Activated CD4-positive, alpha-beta T cell treated with anti-CD3 and anti-CD28 coated beads for 36 hours (primary cell): ENCODE measurements around the gene KLF7. TPM values are rescaled to one million over a fixed set of nuclear protein-coding genes. Genes with fewer than 3 reads are reported as not detected.

Experiments used
- ATAC-seq: fragments of 200-7000 bp; cut with Tn5 transposase; one replicate; pipeline ENCODE4 v1.10.0; 2021; ENCODE audit warnings: mild to moderate bottlenecking, moderate library complexity
- CTCF ChIA-PET: fragments of 350-600 bp; sonication (Branson Sonifier 250); formaldehyde crosslinking; loops from one replicate; lab custom pipeline; 2021; ENCODE audit warnings: antibody characterized with exemption; lab: Charles Lee
- POLR2A ChIA-PET: fragments of 350-600 bp; sonication (Branson Sonifier 250); formaldehyde crosslinking; loops from one replicate; lab custom pipeline; 2021; ENCODE audit warnings: antibody characterized with exemption, inconsistent platforms; lab: Charles Lee
- DNase-seq: peaks from one replicate; pipeline ENCODE4 v3.0.0-alpha.2; 2020
- H3K27ac Mint-ChIP-seq: one replicate; pipeline ENCODE4 v1.8.0; 2021; ENCODE audit warnings: mixed read lengths
- H3K27me3 Mint-ChIP-seq: one replicate; pipeline ENCODE4 v1.8.0; 2021; ENCODE audit warnings: mixed read lengths
- H3K36me3 Mint-ChIP-seq: one replicate; pipeline ENCODE4 v1.8.0; 2021; ENCODE audit warnings: low read depth, mixed read lengths
- H3K4me1 Mint-ChIP-seq: one replicate; pipeline ENCODE4 v1.8.0; 2021; ENCODE audit warnings: mixed read lengths
- H3K4me3 Mint-ChIP-seq: one replicate; pipeline ENCODE4 v1.8.0; 2021; ENCODE audit warnings: mild to moderate bottlenecking, moderate library complexity, mixed read lengths
- H3K9me3 Mint-ChIP-seq: one replicate; pipeline ENCODE4 v1.8.0; 2021; ENCODE audit warnings: low read depth, mixed read lengths
- intact Hi-C, 2 experiments: fragments of 100-400 bp; cut with DNase I in 1 of 2; cut with micrococcal nuclease in 1 of 2; formaldehyde crosslinking; loops; one replicate each; pipeline versions ENCODE4 v1.14.2 to v1.15.1; 2022 to 2024; cut with DNase I, micrococcal nuclease
- total RNA-seq, 2 experiments: library from RNA; stranded (reverse); gene quantifications; one replicate each; pipeline ENCODE4 v1.2.3, GENCODE V29; 2021

KLF7 gene
- total RNA-seq, 2 experiments from 2014 or later = 21.9 to 32.7 TPM

DNA sequence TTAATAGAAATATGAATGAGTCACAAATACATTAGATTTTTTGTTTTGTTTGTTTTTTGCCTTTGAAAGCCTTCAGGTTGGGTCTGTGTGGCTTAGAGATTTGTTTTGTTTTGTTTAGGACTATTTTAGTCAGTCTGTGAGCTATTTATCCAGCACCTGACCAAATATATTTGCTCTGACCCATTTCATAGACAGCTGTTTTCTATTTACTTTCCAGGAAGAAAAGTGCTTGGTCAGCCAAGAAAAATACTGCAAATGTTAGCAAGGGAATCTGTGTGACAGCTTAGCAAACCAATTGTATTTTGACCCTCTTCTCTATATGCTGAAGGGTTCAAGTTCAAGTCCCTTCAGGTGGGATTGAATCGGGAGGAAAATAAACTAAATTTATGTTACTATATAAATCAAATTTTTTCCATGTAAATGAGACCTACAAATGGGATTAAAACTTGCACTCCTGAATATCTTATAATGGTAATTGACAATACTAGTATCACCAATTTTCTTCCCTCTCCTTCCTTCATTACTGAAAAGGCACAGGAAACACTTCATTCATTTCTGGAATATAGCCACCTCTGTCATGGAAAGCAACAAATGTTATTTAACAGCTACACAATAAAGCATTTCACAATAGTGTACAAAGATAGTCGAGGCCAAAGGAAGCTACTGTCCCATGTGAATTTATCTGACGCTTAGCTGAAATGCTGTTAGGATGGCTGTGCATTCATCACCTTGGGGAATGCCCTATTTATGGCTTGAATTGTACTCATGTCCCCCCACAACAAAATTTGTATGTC lies 23.1 kb upstream of the KLF7 start:
- intact Hi-C loops = no loop called here
- no peak overlapping the region for H3K27ac Mint-ChIP-seq

DNA sequence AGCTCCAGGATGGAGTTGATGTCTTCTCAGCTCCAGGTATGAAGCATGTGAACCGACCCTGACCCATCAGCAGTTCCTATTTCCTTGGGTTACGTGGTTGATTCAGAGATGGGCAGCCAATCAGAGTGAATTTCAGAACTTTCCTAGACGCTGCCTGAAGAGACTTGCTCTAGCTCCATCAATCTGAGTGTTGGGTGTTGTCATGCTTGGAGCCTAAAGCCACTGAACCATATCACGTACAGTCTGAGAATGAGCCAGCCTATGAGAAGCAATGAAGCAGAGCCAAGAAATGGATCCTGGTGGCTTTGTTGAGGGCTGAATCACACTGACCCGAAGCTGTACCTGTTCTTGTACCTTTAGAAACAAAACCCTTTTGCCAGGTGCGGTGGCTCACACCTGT lies 19.6 kb upstream of the KLF7 start:
- ChIA-PET CTCF (interaction anchor here (1.3 kb wide), 1 partner anchor 17 kb away, joined by 3 read pairs; no protein-coding TSS in a partner anchor), POLR2A (interaction anchor here (0.7 kb wide), 1 partner anchor 29 kb away, joined by 6 read pairs; no protein-coding TSS in a partner anchor)
- peaks cover 7% of the 10 kb centered on the region for H3K4me1 Mint-ChIP-seq

More for the DNA sequence above, 23.1 kb upstream of the KLF7 start:
- Mint-ChIP-seq H3K4me1 (peaks cover 12% of the 10 kb centered on the region), H3K4me3 (no peak overlapping the region), H3K27me3 (no peaks in the 10 kb centered on the region), H3K36me3 (no peaks in the 10 kb centered on the region), H3K9me3 (peaks cover 10% of the 10 kb centered on the region)
- CTCF ChIA-PET = interaction anchor here (1.0 to 1.2 kb wide), 3 partner anchors 10 to 140 kb away, joined by 3 to 4 read pairs (median 3); no protein-coding TSS in a partner anchor
- POLR2A ChIA-PET = no interaction called here
- ATAC-seq (no peak), DNase-seq (no peak)

DNA sequence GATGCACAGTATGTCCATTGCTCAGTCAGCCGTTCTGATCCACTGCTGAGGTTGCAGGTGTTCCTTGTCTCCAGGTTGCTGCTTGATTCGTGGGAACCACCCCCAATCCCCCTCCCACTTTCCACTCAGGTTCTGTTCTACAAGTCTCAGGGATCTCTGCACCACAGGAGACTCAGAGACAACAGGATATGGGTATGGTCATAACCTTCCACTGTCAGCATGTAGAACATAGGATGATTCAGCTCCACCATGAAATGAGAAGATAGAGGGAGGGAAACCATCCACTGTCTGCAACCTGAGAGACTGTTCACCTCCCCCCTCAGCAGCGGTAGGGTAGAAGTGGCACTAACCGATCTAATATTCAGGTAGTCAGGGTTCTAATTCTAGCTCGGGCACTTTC lies 19.0 kb upstream of the KLF7 start:
- no peak overlapping the region for H3K27ac Mint-ChIP-seq
- H3K36me3 Mint-ChIP-seq = no peaks in the 10 kb centered on the region
- no peaks in the 10 kb centered on the region for H3K27me3 Mint-ChIP-seq
- CTCF ChIA-PET = interaction anchor here (1.3 kb wide), 1 partner anchor 17 kb away, joined by 3 read pairs; no protein-coding TSS in a partner anchor
- intact Hi-C loops = no loop called here
- DNase-seq = peak; percentile 26
- no peak overlapping the region for H3K4me3 Mint-ChIP-seq
- H3K9me3 Mint-ChIP-seq = peaks cover 10% of the 10 kb centered on the region
- peak; percentile 97 for ATAC-seq
- peaks cover 7% of the 10 kb centered on the region for H3K4me1 Mint-ChIP-seq
- POLR2A ChIA-PET = interaction anchor here (0.6 to 0.7 kb wide), 2 partner anchors 28 to 37 kb away, joined by 6 read pairs; no protein-coding TSS in a partner anchor

More for the DNA sequence above, 19.6 kb upstream of the KLF7 start:
- H3K4me3 Mint-ChIP-seq = no peak overlapping the region
- DNase-seq (no peak), ATAC-seq (no peak)
- peaks cover 10% of the 10 kb centered on the region for H3K9me3 Mint-ChIP-seq
- intact Hi-C loops = no loop called here
- no peaks in the 10 kb centered on the region for H3K36me3 Mint-ChIP-seq
- no peaks in the 10 kb centered on the region for H3K27me3 Mint-ChIP-seq
- no peak overlapping the region for H3K27ac Mint-ChIP-seq

DNA sequence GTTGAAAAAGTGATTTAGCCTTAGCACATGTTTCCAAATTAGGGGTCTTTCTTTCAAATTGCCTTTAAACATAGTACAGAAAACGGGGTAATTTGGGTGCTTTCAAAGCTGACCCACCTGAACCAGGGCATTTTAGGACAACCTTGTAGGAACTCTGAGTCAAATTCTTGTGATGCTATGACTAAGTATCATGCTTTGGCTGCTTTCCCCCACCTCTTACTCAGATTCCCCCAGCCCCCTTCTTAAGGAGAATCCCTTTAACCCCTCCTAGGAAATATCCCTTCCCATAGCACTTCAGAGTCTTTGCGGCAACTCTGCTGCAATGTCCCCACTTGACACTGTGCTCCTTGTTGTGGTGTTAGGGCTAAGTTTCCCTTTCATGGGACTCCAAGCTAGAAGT lies 18.6 kb upstream of the KLF7 start:
- Mint-ChIP-seq H3K4me1 (peaks cover 7% of the 10 kb centered on the region), H3K9me3 (peaks cover 10% of the 10 kb centered on the region), H3K4me3 (no peak overlapping the region), H3K27ac (no peak overlapping the region), H3K36me3 (no peaks in the 10 kb centered on the region), H3K27me3 (no peaks in the 10 kb centered on the region)
- ChIA-PET CTCF (no interaction called here), POLR2A (interaction anchor here (0.6 kb wide), 1 partner anchor 38 kb away, joined by 6 read pairs; no protein-coding TSS in a partner anchor)
- DNase-seq (peak; percentile 6), ATAC-seq (peak; percentile 72)
- intact Hi-C loops = no loop called here

DNA sequence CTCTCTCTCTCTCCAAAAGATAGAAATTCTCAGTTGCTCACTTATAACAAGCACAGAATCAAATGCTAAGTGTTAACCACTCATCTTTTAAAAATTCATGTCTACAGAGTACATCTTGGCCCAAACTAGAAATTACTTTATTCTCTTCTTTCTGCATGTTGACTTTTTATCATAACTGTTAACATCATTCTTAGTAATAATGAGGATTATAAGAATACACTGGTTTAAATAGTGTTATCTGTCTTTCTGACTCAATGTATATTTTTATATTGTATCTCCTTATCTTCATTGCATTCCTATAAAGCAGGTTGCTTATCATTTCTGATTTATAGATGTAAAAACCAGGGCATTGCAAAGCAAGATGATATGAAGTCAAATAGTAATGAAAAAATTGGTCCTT lies 17.8 kb upstream of the KLF7 start:
- Mint-ChIP-seq H3K4me1 (peaks cover 7% of the 10 kb centered on the region), H3K4me3 (no peak overlapping the region), H3K27me3 (no peaks in the 10 kb centered on the region), H3K36me3 (no peaks in the 10 kb centered on the region), H3K9me3 (peaks cover 10% of the 10 kb centered on the region), H3K27ac (no peak overlapping the region)
- ChIA-PET POLR2A (no interaction called here), CTCF (no interaction called here)
- intact Hi-C loops = no loop called here
- ATAC-seq (no peak), DNase-seq (no peak)

DNA sequence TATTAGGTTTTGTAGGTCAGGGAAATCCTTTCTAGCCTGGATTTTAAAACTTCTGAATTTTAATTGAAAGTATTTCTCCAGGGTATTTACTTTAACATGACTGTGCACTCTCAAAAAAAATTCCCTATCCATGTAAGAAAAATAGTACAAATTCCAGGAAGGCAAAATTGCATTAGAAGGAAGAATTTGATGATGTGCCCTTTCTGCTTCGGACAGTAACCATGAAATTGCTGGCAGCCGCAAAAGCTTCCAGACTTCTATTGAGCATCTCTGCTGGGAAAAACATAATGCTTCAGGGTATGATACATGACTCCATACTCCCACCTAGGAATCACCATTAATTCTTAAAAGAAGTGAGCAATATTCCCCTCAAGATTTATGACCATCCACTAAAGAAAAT lies 17.2 kb upstream of the KLF7 start:
- H3K4me1 Mint-ChIP-seq = peaks cover 7% of the 10 kb centered on the region
- ChIA-PET POLR2A (no interaction called here), CTCF (no interaction called here)
- H3K27ac Mint-ChIP-seq = no peak overlapping the region
- intact Hi-C loops = no loop called here
- H3K4me3 Mint-ChIP-seq = no peak overlapping the region
- ATAC-seq (no peak), DNase-seq (no peak)
- peaks cover 10% of the 10 kb centered on the region for H3K9me3 Mint-ChIP-seq
- H3K36me3 Mint-ChIP-seq = no peaks in the 10 kb centered on the region
- no peaks in the 10 kb centered on the region for H3K27me3 Mint-ChIP-seq

DNA sequence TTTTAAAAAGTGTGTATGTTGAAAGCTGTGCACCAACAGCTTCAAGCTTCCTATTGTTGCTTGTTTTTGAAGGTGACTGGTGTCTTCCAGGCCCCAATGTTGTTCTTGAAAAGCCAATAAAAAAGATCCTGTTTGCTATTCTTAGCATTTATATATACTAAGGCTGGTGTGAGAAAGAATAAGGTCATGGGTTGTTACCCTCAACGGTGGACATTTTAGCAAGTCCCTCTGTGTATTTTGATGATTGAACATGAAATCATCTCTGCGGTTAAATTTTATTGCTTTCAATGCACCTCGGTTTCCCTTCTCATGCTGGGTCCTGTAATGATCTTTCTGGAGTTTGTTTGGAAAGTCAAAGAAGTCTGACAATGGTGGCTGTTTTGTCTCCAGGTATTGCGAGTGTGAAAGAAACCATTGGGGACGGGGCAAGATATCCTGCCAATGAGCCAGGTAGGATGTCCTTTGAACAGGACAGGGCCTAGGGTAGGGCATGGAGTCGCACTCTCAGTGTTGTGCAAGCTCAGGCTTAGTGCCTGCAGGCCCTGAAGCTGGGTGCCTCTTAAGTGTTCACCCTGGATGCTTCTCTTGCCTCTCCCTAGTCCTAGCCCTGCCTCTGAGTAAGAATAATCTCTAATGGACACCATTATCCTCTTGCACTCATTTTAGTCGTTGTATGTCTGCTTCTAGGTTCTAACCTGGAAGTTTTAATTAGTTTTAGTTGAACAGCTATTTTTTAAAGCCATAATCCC lies 16.0 kb upstream of the KLF7 start:
- intact Hi-C loops = no loop called here
- POLR2A ChIA-PET = no interaction called here
- no peak overlapping the region for H3K27ac Mint-ChIP-seq
- no peaks in the 10 kb centered on the region for H3K27me3 Mint-ChIP-seq
- CTCF ChIA-PET = interaction anchor here (0.7 to 1.0 kb wide), 2 partner anchors 17 to 38 kb away, joined by 3 read pairs; no protein-coding TSS in a partner anchor
- H3K4me3 Mint-ChIP-seq = no peak overlapping the region
- peaks cover 7% of the 10 kb centered on the region for H3K4me1 Mint-ChIP-seq
- no peaks in the 10 kb centered on the region for H3K36me3 Mint-ChIP-seq
- peaks cover 6% of the 10 kb centered on the region for H3K9me3 Mint-ChIP-seq
- DNase-seq (no peak), ATAC-seq (no peak)

DNA sequence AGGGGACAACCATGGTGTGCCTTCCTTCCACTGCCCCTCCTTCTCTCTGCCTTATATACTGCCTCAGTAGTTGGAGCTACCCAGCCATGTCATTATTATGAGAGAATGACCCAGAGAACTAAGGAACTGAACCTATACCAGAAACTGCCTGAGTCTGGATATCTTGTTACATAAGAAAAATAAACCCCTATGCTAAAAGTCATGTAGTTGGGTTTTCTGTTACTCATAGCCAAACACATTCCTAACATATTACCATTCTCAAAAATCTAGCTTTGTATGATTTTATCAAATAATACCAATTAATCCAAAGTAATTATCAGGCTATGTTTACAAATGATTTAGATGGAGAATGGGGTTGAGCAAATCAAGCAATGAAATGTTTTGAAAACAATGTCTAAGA lies 15.0 kb upstream of the KLF7 start:
- CTCF ChIA-PET = interaction anchor here (1.0 kb wide), 1 partner anchor 16 kb away, joined by 3 read pairs; no protein-coding TSS in a partner anchor
- no peaks in the 10 kb centered on the region for H3K27me3 Mint-ChIP-seq
- ATAC-seq (no peak), DNase-seq (no peak)
- H3K27ac Mint-ChIP-seq = no peak overlapping the region
- no peaks in the 10 kb centered on the region for H3K9me3 Mint-ChIP-seq
- intact Hi-C loops = no loop called here
- H3K4me3 Mint-ChIP-seq = no peak overlapping the region
- no peaks in the 10 kb centered on the region for H3K36me3 Mint-ChIP-seq
- POLR2A ChIA-PET = interaction anchor here (1.3 kb wide), 1 partner anchor 15 kb away, joined by 3 read pairs; no protein-coding TSS in a partner anchor
- peaks cover 9% of the 10 kb centered on the region for H3K4me1 Mint-ChIP-seq

DNA sequence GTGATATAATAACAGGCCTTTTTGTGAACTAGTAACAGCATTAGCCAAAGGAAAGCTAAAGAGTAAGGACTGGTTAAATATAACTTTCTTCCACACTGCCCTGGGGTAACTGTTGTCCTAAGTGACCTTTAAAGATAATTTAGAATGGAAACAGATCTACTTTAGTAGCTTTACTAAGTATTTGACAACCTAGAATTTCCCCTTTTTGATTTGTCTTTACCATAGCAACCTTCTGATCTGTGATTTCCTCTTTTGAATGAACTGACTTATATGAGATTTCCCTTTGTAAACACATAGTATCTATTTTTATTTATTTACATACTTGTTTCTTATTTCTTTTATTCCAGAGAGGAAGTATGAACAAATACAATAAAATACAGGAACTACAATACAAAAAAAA lies 10.5 kb upstream of the KLF7 start:
- ATAC-seq = no peak
- intact Hi-C loops = loop anchor here in 1 of 2 experiments (10.0 kb wide), 1 partner anchor 481 kb away; no protein-coding TSS in a partner anchor
- no peak overlapping the region for H3K4me3 Mint-ChIP-seq
- peaks cover 10% of the 10 kb centered on the region for H3K4me1 Mint-ChIP-seq
- H3K9me3 Mint-ChIP-seq = no peaks in the 10 kb centered on the region
- no peaks in the 10 kb centered on the region for H3K27me3 Mint-ChIP-seq
- ChIA-PET POLR2A (no interaction called here), CTCF (interaction anchor here (1.3 kb wide), 2 partner anchors 35 to 103 kb away, joined by 4 to 5 read pairs; no protein-coding TSS in a partner anchor)
- H3K27ac Mint-ChIP-seq = no peak overlapping the region
- H3K36me3 Mint-ChIP-seq = no peaks in the 10 kb centered on the region
- DNase-seq = no peak

DNA sequence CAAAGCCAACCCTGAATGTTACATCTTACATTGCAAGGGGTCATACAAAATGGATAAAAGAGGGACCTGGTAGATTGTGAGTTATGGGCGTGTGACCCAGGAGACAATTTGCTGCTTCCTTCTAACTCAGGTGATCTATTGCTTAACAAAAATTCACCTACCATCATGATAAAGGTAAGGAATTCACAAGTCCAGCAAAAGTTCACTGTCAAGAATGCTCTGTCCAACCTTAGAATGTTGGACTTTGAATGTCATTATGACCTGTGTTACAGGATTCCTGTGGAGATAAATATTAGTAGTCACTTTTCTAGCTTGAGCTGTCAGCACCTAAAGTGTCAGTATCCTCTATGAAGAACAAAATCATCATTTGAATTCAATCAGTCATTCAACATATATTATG lies 7.9 kb upstream of the KLF7 start:
- Mint-ChIP-seq H3K9me3 (no peaks in the 10 kb centered on the region), H3K27me3 (no peaks in the 10 kb centered on the region), H3K36me3 (no peaks in the 10 kb centered on the region), H3K4me1 (peaks cover 10% of the 10 kb centered on the region), H3K27ac (no peak overlapping the region), H3K4me3 (no peak overlapping the region)
- ATAC-seq = no peak
- no peak for DNase-seq
- ChIA-PET POLR2A (no interaction called here), CTCF (no interaction called here)
- intact Hi-C loops = loop anchor here in 1 of 2 experiments (10.0 kb wide), 1 partner anchor 479 kb away; no protein-coding TSS in a partner anchor
